ENCODE measurements around the gene CCN5.

- TF ChIP-seq EZH2 (IDR thresholded peaks at IDR 0.05; ENCODE audit: low read depth) (no peak), CTCF (conservative IDR thresholded peaks at IDR 0.05) (no peak)
Observed at GRCh38 chr20:44746367-44747165, 31.4 kb downstream of the CCN5 start.

All from PC-9 (cell line).